DND-41 (cell line): ENCODE data around the gene CELF5.

Experiments used
- EZH2 ChIP-seq: IDR thresholded peaks from 3 replicates; pipeline ENCODE4 v1.6.1; 2012; ENCODE audit warnings: borderline replicate concordance, low read depth, mild to moderate bottlenecking, moderate library complexity, low read length, inconsistent platforms; ENCODE audit not compliant: severe bottlenecking
- TF ChIP-seq, protein P1 (sequence below): IDR thresholded peaks from 2 replicates; pipeline ENCODE4 v1.5.1; 2012; ENCODE audit warnings: borderline replicate concordance, low read length, moderate library complexity, mild to moderate bottlenecking; ENCODE audit not compliant: poor library complexity, severe bottlenecking; ENCODE audit errors: extremely low read depth

DNA sequence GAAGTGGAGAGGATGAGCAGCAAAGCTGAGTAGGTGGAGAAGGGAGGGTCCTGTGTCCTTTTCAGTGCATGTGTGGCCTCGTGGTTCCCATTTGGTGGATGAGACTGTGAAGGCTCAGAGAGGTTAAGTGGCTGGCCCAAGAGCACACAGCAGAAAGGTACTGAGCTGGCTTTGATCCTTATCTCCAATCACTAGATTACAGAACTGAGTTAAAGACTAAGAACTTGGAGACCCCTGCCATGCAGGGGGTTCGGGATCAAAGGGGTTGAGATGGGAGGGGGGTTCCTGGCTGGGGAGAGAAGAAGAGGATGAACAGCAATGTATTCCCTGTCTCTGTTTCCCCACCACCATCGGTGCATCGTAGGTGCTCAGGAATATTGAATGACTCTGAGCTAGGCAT, 11.8 kb downstream of the CELF5 start:
- TF ChIP-seq, protein P1, sequence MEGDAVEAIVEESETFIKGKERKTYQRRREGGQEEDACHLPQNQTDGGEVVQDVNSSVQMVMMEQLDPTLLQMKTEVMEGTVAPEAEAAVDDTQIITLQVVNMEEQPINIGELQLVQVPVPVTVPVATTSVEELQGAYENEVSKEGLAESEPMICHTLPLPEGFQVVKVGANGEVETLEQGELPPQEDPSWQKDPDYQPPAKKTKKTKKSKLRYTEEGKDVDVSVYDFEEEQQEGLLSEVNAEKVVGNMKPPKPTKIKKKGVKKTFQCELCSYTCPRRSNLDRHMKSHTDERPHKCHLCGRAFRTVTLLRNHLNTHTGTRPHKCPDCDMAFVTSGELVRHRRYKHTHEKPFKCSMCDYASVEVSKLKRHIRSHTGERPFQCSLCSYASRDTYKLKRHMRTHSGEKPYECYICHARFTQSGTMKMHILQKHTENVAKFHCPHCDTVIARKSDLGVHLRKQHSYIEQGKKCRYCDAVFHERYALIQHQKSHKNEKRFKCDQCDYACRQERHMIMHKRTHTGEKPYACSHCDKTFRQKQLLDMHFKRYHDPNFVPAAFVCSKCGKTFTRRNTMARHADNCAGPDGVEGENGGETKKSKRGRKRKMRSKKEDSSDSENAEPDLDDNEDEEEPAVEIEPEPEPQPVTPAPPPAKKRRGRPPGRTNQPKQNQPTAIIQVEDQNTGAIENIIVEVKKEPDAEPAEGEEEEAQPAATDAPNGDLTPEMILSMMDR: no peak
- TF ChIP-seq EZH2: no peak
